ENCODE results near the gene ZNF544.

The ZNF544 gene

GRCh38 chr19:58277197-58277596 is 48.5 kb downstream of the ZNF544 start:
- ATAC-seq = no peak
- peaks cover 2% of the 10 kb centered on the region for H3K9me3 Mint-ChIP-seq
- no peak overlapping the region for H3K27ac Mint-ChIP-seq
- H3K36me3 Mint-ChIP-seq = peaks cover 44% of the 10 kb centered on the region
- H3K4me1 Mint-ChIP-seq = peaks cover 30% of the 10 kb centered on the region
- H3K27me3 Mint-ChIP-seq = no peaks in the 10 kb centered on the region
- no peak overlapping the region for H3K4me3 Mint-ChIP-seq

GRCh38 chr19:58277748-58278540 is 49.2 kb downstream of the ZNF544 start:
- Mint-ChIP-seq H3K4me3 (peak overlapping the region; percentile 92), H3K27ac (peak overlapping the region; percentile 94), H3K4me1 (peaks cover 30% of the 10 kb centered on the region), H3K36me3 (peaks cover 40% of the 10 kb centered on the region), H3K27me3 (no peaks in the 10 kb centered on the region), H3K9me3 (peaks cover 2% of the 10 kb centered on the region)
- peak; percentile 1 for ATAC-seq

DNA sequence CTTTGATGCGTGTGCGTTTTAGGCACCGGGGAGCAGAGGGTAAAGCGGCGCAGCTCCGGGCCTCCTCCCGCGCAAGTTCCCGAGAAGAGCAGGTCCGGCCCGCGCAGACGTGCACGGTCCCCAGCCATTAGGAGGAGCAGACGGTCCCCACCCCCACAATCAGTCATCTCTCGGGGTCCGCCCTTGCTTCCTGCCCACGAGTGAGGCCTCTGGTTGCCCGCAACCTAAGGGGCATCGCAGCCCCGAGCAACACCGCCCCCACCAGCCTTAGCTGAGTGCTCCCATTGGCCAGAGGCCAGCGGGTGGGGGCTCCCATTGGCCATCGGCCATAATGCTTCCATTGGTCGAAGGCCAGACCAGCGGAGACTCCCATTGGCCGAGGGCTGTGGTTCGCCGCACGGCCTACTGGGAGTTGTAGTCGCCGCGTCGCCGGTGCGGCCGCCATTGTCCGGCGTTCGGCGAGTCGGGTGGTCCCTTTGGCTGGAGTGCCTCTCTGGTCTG is 49.9 kb downstream of the ZNF544 start, which contains the start of gene ZNF8:
Gene ZNF8 (plus strand): TSS at position 415 of the 501 bp plus-strand sequence. CDS start 127 bp downstream, outside the sequence.
- Mint-ChIP-seq H3K27me3 (no peaks in the 10 kb centered on the region), H3K4me3 (peak within 1 kb of the TSS; percentile 92), H3K4me1 (peaks cover 30% of the 10 kb centered on the region), H3K36me3 (peaks cover 40% of the 10 kb centered on the region), H3K9me3 (peaks cover 2% of the 10 kb centered on the region), H3K27ac (peak within 1 kb of the TSS; percentile 94)
- peak; percentile 99 for ATAC-seq

GRCh38 chr19:58279042-58279924 is 50.6 kb downstream of the ZNF544 start:
- peak overlapping the region; percentile 92 for H3K4me3 Mint-ChIP-seq
- peak; percentile 39 for ATAC-seq
- peaks cover 30% of the 10 kb centered on the region for H3K4me1 Mint-ChIP-seq
- H3K27me3 Mint-ChIP-seq = no peaks in the 10 kb centered on the region
- peak overlapping the region; percentile 94 for H3K27ac Mint-ChIP-seq
- peaks cover 35% of the 10 kb centered on the region for H3K36me3 Mint-ChIP-seq
- peaks cover 2% of the 10 kb centered on the region for H3K9me3 Mint-ChIP-seq

DNA sequence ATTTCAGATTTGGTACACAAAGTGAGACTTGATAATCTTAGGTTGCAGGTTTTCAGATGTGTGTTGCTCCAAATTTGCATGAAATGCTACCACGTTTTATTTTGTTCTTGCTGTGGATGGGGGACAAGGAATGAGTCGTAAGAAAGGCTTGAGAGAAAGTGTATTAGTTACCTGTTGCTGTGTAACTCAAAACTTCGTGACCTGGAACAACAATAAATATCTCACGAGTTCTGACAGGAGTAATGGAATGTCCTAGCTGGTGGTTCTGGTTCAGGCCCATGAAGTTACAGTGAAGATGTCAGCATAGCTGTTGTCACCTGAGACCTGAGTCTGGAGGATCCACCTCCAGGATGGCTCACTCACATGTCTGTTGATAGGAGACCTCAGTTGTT is 51.2 kb downstream of the ZNF544 start:
- Mint-ChIP-seq H3K4me3 (peak overlapping the region; percentile 92), H3K9me3 (peaks cover 2% of the 10 kb centered on the region), H3K36me3 (peaks cover 32% of the 10 kb centered on the region), H3K27me3 (no peaks in the 10 kb centered on the region), H3K27ac (peak overlapping the region; percentile 94), H3K4me1 (peaks cover 30% of the 10 kb centered on the region)
- ATAC-seq = no peak

DNA sequence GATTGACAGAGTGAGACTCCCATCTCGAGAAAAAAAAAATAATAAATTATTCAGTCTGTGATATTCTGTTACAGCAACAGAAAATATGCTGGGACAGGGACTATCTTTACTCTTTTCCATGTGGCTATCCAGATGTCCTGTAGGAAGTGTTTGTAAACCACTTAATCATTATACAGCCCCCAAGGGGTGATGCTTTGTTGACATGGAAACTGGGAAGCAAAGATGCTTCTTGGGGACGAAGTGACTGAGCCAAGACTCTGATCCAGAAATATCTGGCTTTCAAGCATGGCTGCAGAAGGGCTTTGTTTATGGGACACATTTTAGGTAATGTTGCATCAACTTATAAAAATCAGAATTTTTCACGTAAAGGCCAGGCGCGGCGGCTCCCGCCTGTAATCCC is 55.5 kb downstream of the ZNF544 start:
- H3K27me3 Mint-ChIP-seq = no peaks in the 10 kb centered on the region
- no peak overlapping the region for H3K4me3 Mint-ChIP-seq
- H3K4me1 Mint-ChIP-seq = peaks cover 24% of the 10 kb centered on the region
- H3K27ac Mint-ChIP-seq = no peak overlapping the region
- peaks cover 57% of the 10 kb centered on the region for H3K36me3 Mint-ChIP-seq
- peaks cover 2% of the 10 kb centered on the region for H3K9me3 Mint-ChIP-seq
- ATAC-seq = no peak

- Mint-ChIP-seq H3K36me3 (peaks cover 89% of the 10 kb centered on the region), H3K27me3 (no peaks in the 10 kb centered on the region), H3K9me3 (peaks cover 28% of the 10 kb centered on the region), H3K4me3 (no peak overlapping the region), H3K4me1 (no peaks in the 10 kb centered on the region), H3K27ac (no peak overlapping the region)
- no peak for ATAC-seq
These were observed 63.2 kb downstream of the ZNF544 start for GRCh38 chr19:58291943-58292342.

GRCh38 chr19:58294743-58295374 is 66.1 kb downstream of the ZNF544 start:
- no peaks in the 10 kb centered on the region for H3K4me1 Mint-ChIP-seq
- no peak for ATAC-seq
- peaks cover 86% of the 10 kb centered on the region for H3K36me3 Mint-ChIP-seq
- H3K9me3 Mint-ChIP-seq = peaks cover 31% of the 10 kb centered on the region
- H3K27me3 Mint-ChIP-seq = no peaks in the 10 kb centered on the region
- no peak overlapping the region for H3K27ac Mint-ChIP-seq
- no peak overlapping the region for H3K4me3 Mint-ChIP-seq

DNA sequence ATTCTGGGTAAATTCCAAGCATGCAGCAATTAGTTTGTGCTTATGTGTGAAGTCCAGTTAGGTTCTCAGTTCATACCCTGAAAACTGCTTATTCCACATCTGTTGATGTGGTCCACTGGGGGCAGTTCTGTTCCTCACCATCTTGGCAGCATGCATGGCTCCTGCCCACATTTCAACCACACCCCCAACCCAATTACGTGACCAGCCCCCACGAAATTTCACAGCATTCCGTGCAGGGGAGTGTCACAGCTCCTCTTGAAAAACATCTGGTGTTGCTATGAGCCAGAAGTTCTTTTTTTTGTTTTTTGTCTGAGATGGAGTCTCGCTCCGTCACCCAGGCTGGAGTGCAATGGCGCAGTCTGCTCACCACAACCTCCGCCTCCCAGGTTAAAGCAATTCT is 67.4 kb downstream of the ZNF544 start:
- ATAC-seq = no peak
- H3K27me3 Mint-ChIP-seq = no peaks in the 10 kb centered on the region
- peaks cover 31% of the 10 kb centered on the region for H3K9me3 Mint-ChIP-seq
- H3K4me1 Mint-ChIP-seq = no peaks in the 10 kb centered on the region
- H3K27ac Mint-ChIP-seq = no peak overlapping the region
- peaks cover 89% of the 10 kb centered on the region for H3K36me3 Mint-ChIP-seq
- no peak overlapping the region for H3K4me3 Mint-ChIP-seq

- no peak overlapping the region for H3K4me3 Mint-ChIP-seq
- no peak for ATAC-seq
- no peak overlapping the region for H3K27ac Mint-ChIP-seq
- peaks cover 3% of the 10 kb centered on the region for H3K9me3 Mint-ChIP-seq
- no peaks in the 10 kb centered on the region for H3K4me1 Mint-ChIP-seq
- no peaks in the 10 kb centered on the region for H3K27me3 Mint-ChIP-seq
- peaks cover 59% of the 10 kb centered on the region for H3K36me3 Mint-ChIP-seq
These were observed 71.9 kb downstream of the ZNF544 start for GRCh38 chr19:58300620-58301019.

- ATAC-seq = no peak
- Mint-ChIP-seq H3K36me3 (peaks cover 55% of the 10 kb centered on the region), H3K4me3 (peak overlapping the region; percentile 91)
These were observed 75.5 kb downstream of the ZNF544 start for GRCh38 chr19:58304255-58304654.

GRCh38 chr19:58304748-58305064 is 76.0 kb downstream of the ZNF544 start:
- no peaks in the 10 kb centered on the region for H3K27me3 Mint-ChIP-seq
- H3K27ac Mint-ChIP-seq = peak overlapping the region; percentile 93
- H3K36me3 Mint-ChIP-seq = peaks cover 57% of the 10 kb centered on the region
- ATAC-seq = no peak
- H3K9me3 Mint-ChIP-seq = no peaks in the 10 kb centered on the region
- peaks cover 25% of the 10 kb centered on the region for H3K4me1 Mint-ChIP-seq
- H3K4me3 Mint-ChIP-seq = peak overlapping the region; percentile 91

More at GRCh38 chr19:58304255-58304654, 75.5 kb downstream of the ZNF544 start:
- Mint-ChIP-seq H3K27ac (peak overlapping the region; percentile 93), H3K9me3 (no peaks in the 10 kb centered on the region), H3K4me1 (peaks cover 21% of the 10 kb centered on the region), H3K27me3 (no peaks in the 10 kb centered on the region)

- Mint-ChIP-seq H3K27ac (peak within 1 kb of the TSS; percentile 93), H3K36me3 (peaks cover 57% of the 10 kb centered on the region), H3K4me1 (peaks cover 31% of the 10 kb centered on the region), H3K27me3 (no peaks in the 10 kb centered on the region), H3K9me3 (no peaks in the 10 kb centered on the region), H3K4me3 (peak within 1 kb of the TSS; percentile 91)
- ATAC-seq = peak; percentile 100
These were observed 76.6 kb downstream of the ZNF544 start, which contains the start of gene ERVK3-1 for GRCh38 chr19:58305065-58305931. TSS of gene ERVK3-1 (plus strand) at chr19:58305377. CDS start at chr19:58312169, 6,792 bp downstream.

DNA sequence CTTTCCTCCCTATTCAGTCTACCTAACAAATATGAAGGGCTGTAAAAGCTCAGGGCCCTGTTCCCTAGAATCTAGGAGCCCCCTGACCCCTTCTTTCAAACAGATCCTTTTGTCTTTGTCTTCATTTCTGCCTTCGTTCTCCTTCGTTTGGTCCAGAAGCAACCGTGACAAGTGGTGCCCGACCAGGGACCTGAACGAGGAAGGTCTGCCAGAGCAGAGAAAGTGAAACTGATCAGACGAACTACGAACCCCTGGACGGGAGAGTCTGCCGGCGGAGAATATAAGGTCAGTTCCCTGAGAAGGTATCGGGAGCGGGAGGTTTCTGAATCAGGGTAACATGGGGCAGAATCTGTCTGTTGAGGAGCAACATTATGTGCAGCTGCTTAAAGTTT is 77.2 kb downstream of the ZNF544 start:
- Mint-ChIP-seq H3K27me3 (no peaks in the 10 kb centered on the region), H3K27ac (peak overlapping the region; percentile 93), H3K36me3 (peaks cover 57% of the 10 kb centered on the region), H3K9me3 (no peaks in the 10 kb centered on the region), H3K4me3 (peak overlapping the region; percentile 91), H3K4me1 (peaks cover 37% of the 10 kb centered on the region)
- ATAC-seq = no peak
